WI38 (cell line): ENCODE data around the gene CEP83.

Experiments used
- H3K4me3 ChIP-seq: 2 replicates; pipeline ENCODE4 v1.5.1; 2011; ENCODE audit warnings: low read depth, mild to moderate bottlenecking, control low read depth, low read length
- TF ChIP-seq, protein P1 (sequence below): IDR thresholded peaks from 2 replicates; pipeline ENCODE4 v1.5.1; 2012; ENCODE audit warnings: low read depth, mild to moderate bottlenecking, control low read depth, low read length

CEP83 gene, protein sequence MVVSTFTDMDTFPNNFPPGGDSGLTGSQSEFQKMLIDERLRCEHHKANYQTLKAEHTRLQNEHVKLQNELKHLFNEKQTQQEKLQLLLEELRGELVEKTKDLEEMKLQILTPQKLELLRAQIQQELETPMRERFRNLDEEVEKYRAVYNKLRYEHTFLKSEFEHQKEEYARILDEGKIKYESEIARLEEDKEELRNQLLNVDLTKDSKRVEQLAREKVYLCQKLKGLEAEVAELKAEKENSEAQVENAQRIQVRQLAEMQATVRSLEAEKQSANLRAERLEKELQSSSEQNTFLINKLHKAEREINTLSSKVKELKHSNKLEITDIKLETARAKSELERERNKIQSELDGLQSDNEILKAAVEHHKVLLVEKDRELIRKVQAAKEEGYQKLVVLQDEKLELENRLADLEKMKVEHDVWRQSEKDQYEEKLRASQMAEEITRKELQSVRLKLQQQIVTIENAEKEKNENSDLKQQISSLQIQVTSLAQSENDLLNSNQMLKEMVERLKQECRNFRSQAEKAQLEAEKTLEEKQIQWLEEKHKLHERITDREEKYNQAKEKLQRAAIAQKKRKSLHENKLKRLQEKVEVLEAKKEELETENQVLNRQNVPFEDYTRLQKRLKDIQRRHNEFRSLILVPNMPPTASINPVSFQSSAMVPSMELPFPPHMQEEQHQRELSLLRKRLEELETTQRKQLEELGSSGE

GRCh38 chr12:94459728-94460615 lies at the start of gene CEP83:
TSS of gene CEP83 (minus strand) at chr12:94459867. CDS start at chr12:94412490, 47,377 bp downstream.
- peak within 1 kb of the TSS; percentile 87 for H3K4me3 ChIP-seq
- TF ChIP-seq, protein P1, sequence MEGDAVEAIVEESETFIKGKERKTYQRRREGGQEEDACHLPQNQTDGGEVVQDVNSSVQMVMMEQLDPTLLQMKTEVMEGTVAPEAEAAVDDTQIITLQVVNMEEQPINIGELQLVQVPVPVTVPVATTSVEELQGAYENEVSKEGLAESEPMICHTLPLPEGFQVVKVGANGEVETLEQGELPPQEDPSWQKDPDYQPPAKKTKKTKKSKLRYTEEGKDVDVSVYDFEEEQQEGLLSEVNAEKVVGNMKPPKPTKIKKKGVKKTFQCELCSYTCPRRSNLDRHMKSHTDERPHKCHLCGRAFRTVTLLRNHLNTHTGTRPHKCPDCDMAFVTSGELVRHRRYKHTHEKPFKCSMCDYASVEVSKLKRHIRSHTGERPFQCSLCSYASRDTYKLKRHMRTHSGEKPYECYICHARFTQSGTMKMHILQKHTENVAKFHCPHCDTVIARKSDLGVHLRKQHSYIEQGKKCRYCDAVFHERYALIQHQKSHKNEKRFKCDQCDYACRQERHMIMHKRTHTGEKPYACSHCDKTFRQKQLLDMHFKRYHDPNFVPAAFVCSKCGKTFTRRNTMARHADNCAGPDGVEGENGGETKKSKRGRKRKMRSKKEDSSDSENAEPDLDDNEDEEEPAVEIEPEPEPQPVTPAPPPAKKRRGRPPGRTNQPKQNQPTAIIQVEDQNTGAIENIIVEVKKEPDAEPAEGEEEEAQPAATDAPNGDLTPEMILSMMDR, result no peak

DNA sequence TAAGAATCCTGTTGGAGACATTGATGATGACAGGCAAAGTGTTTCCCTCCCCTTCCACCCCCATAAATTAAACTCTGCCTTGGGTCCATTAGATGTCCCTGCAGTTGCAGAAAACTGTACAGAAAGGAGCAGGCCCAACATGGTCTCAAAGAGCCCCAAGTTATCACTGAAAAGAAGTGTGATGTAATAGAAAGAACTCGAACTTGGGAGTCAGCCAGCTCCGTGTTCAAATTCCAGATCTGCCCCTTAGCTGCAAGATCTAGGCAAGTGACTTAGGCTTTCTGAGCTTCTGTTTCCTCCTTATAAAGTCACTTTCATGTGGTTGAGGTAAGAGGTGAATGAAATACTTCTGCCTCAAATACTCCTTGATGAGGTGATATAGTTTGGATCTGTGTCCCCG lies 49.6 kb upstream of the CEP83 start:
- TF ChIP-seq, protein P1, result no peak
- H3K4me3 ChIP-seq, result no peak overlapping the region

- TF ChIP-seq, protein P1, result no peak
- H3K4me3 ChIP-seq, result no peak overlapping the region
These were observed 47.8 kb upstream of the CEP83 start for GRCh38 chr12:94507455-94507854.

- TF ChIP-seq, protein P1, result no peak
- H3K4me3 ChIP-seq, result no peak overlapping the region
These were observed 44.7 kb upstream of the CEP83 start for GRCh38 chr12:94504386-94504785.

- TF ChIP-seq, protein P1, result no peak
- no peak overlapping the region for H3K4me3 ChIP-seq
These were observed 44.0 kb upstream of the CEP83 start for GRCh38 chr12:94503619-94504018.

- H3K4me3 ChIP-seq, result no peak overlapping the region
- TF ChIP-seq, protein P1, result no peak
These were observed 41.3 kb upstream of the CEP83 start for GRCh38 chr12:94500831-94501567.
